Gastroesophageal sphincter (tissue), 4 donors: ENCODE results near the gene MSRB1. TPM values are rescaled to one million over a fixed set of nuclear protein-coding genes. Genes with fewer than 3 reads are reported as not detected.

Source experiments
- ATAC-seq: fragments of 150-250 bp; one replicate; pipeline ENCODE4 v1.9.1; 2016; ENCODE audit warnings: mild to moderate bottlenecking, moderate library complexity
- H3K27ac ChIP-seq, 4 donors: fragments of 200-600 bp; sonication (generic) in 3 of 4; 1 replicate in 3 of 4; 2 replicates in 1 of 4; pipeline ENCODE4 v1.5.1; 2016 to 2019
- H3K27me3 ChIP-seq: fragments of 200-600 bp; sonication (generic); one replicate; pipeline ENCODE4 v1.5.1; 2019
- H3K36me3 ChIP-seq, 2 donors: fragments of 200-600 bp; sonication (generic); one replicate each; pipeline ENCODE4 v1.5.1; 2019; ENCODE audit warnings: control low read depth in 1 of 2
- H3K4me1 ChIP-seq, 3 donors: fragments of 200-600 bp; sonication (generic); 1 replicate in 2 of 3; 2 replicates in 1 of 3; pipeline ENCODE4 v1.5.1; 2016 to 2019; ENCODE audit warnings: control low read depth in 2 of 3
- H3K4me3 ChIP-seq, 2 donors: fragments of 200-600 bp; sonication (generic); one replicate each; pipeline ENCODE4 v1.5.1; 2019; ENCODE audit warnings: mild to moderate bottlenecking in 1 of 2, moderate library complexity in 1 of 2
- H3K9me3 ChIP-seq, 3 donors: fragments of 200-600 bp; sonication (generic); one replicate each; pipeline ENCODE4 v1.5.1; 2017 to 2019; ENCODE audit warnings: control low read depth in 2 of 3
- CTCF ChIP-seq, 4 experiments: fragments of 200-600 bp in 2 of 4; fragments of 450-650 bp in 2 of 4; sonication (generic) in 1 of 4; IDR thresholded peaks; one replicate each; pipeline ENCODE4 v1.5.1; 2017 to 2019; ENCODE audit warnings: antibody characterized with exemption in 4 of 4, mild to moderate bottlenecking in 2 of 4, moderate library complexity in 2 of 4
- EP300 ChIP-seq: sonication (generic); formaldehyde crosslinking; IDR thresholded peaks from one replicate; pipeline ENCODE4 v1.6.1; 2017; ENCODE audit warnings: antibody characterized with exemption, mild to moderate bottlenecking
- POLR2A ChIP-seq, 2 donors: fragments of 450-650 bp; IDR thresholded peaks; one replicate each; pipeline ENCODE4 v1.6.1; 2017; ENCODE audit warnings: antibody characterized with exemption in 2 of 2, mild to moderate bottlenecking in 2 of 2, moderate library complexity in 1 of 2
- POLR2AphosphoS5 ChIP-seq: sonication (generic); formaldehyde crosslinking; IDR thresholded peaks from one replicate; pipeline ENCODE4 v1.6.1; 2017; ENCODE audit warnings: antibody characterized with exemption
- WGBS, 2 donors: methylation state at CpG; one replicate each; pipeline ENCODE4 v1.1.5; 2018; ENCODE audit warnings: low coverage in 1 of 2; 5-methylcytosine and 5-hydroxymethylcytosine counted together
- total RNA-seq, 4 donors: library from RNA; depleted of rRNA; stranded (reverse); fragments of >200 nt; gene quantifications; one replicate each; pipeline ENCODE4 v1.1.0, GENCODE V29; 2016

Gene MSRB1
- total RNA-seq, 4 donors from 2014 or later: 23.8 to 53.7 (median 44.8) TPM

GRCh38 chr16:1936945-1937479, 6.0 kb downstream of the MSRB1 start:
- Histone ChIP-seq H3K9me3 (no peaks in the 10 kb centered on the region), H3K4me3 (no peak overlapping the region), H3K36me3 (peaks cover 0 to 49% of the 10 kb centered on the region in 2 donors), H3K27ac (no peak overlapping the region), H3K4me1 (peaks cover 2 to 19% (median 5%) of the 10 kb centered on the region in 3 donors), H3K27me3 (peaks cover 15% of the 10 kb centered on the region)
- 90 to 91% methylated on average over 3 to 10 of the region's 11 CpGs for WGBS, 2 donors
- TF ChIP-seq EP300 (no peak), POLR2A (IDR thresholded peaks at IDR 0.05) (no peak), CTCF (IDR thresholded peaks at IDR 0.05) (no peak), POLR2AphosphoS5 (no peak)
- no peak for ATAC-seq

GRCh38 chr16:1933097-1933661, 9.8 kb downstream of the MSRB1 start:
- H3K9me3 ChIP-seq: no peaks in the 10 kb centered on the region
- WGBS, 2 donors: no CpG with 5 or more reads among the region's 23 CpGs
- no peak overlapping the region for H3K4me3 ChIP-seq
- H3K36me3 ChIP-seq: peaks cover 0 to 17% of the 10 kb centered on the region in 2 donors
- TF ChIP-seq EP300 (no peak), POLR2A (IDR thresholded peaks at IDR 0.05) (no peak)
- H3K4me1 ChIP-seq: peaks cover 0 to 16% (median 7%) of the 10 kb centered on the region in 3 donors
- no peak for ATAC-seq
- H3K27ac ChIP-seq: no peak overlapping the region
- H3K27me3 ChIP-seq: peaks cover 24% of the 10 kb centered on the region

GRCh38 chr16:1932050-1933028, 10.7 kb downstream of the MSRB1 start:
- no peak overlapping the region for H3K4me3 ChIP-seq
- peaks cover 0 to 8% of the 10 kb centered on the region in 2 donors for H3K36me3 ChIP-seq
- no peak overlapping the region for H3K27ac ChIP-seq
- peaks cover 24% of the 10 kb centered on the region for H3K27me3 ChIP-seq
- peaks cover 0 to 16% (median 7%) of the 10 kb centered on the region in 3 donors for H3K4me1 ChIP-seq
- no peak for ATAC-seq
- no peak for TF ChIP-seq POLR2AphosphoS5
- no peak for TF ChIP-seq CTCF (IDR thresholded peaks at IDR 0.05)
- TF ChIP-seq EP300: no peak
- no peak for TF ChIP-seq POLR2A (IDR thresholded peaks at IDR 0.05)
- H3K9me3 ChIP-seq: no peaks in the 10 kb centered on the region
- WGBS, 2 donors: no CpG with 5 or more reads among the region's 19 CpGs

GRCh38 chr16:1930338-1930720, 12.7 kb downstream of the MSRB1 start:
- H3K9me3 ChIP-seq: no peaks in the 10 kb centered on the region
- no peak overlapping the region for H3K4me3 ChIP-seq
- H3K27me3 ChIP-seq: peaks cover 28% of the 10 kb centered on the region
- H3K27ac ChIP-seq: no peak overlapping the region
- H3K4me1 ChIP-seq: peaks cover 0 to 16% (median 7%) of the 10 kb centered on the region in 3 donors
- 67 to 84% methylated on average over 4 to 6 of the region's 10 CpGs for WGBS, 2 donors
- no peak for TF ChIP-seq CTCF (IDR thresholded peaks at IDR 0.05)
- TF ChIP-seq POLR2A (IDR thresholded peaks at IDR 0.05): no peak
- no peak for TF ChIP-seq EP300
- TF ChIP-seq POLR2AphosphoS5: no peak
- H3K36me3 ChIP-seq: no peaks in the 10 kb centered on the region
- no peak for ATAC-seq

DNA sequence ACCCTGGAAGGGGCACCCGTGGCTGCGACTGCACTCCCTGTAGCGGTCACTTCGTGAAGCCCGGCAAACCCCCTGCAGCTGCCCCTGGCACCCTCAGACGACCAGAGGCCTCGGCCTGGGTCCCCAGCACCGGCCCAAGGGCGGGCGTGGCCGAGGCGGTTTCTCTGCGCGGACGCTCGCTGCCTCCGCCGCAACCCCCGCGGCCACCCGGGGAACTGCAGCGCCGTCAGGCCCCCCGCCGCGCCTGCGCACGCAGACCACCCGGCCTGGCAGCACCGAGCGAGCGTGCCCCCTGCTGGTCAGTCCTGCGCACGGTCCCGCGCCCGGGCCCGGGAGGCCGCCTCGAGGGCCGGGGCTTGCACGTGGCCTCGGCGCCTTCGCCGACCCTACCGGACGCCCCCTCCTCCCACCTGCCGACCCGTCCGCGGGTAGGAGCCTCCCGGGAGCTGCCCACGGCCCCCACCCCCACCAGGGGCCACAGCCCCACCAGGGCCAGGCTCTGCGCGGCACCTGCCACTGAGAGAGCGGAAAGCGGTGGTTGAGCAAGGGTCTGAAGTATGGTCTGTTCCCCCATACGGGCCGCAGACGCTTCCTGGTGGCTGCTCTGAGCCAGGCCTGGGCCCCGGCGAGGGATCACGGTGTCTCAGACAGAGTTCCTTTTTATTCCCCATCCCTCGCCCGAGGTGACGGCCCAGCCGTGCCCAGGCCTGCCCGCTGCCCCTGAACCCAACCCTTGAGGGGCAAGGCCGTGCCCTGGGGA, 13.2 kb downstream of the MSRB1 start:
- Histone ChIP-seq H3K27ac (peak overlapping the region; percentile 51 to 89 (median 84)), H3K36me3 (no peaks in the 10 kb centered on the region), H3K27me3 (peaks cover 32% of the 10 kb centered on the region), H3K9me3 (no peaks in the 10 kb centered on the region), H3K4me3 (peak overlapping the region; percentile 56 to 71), H3K4me1 (peaks cover 0 to 16% (median 7%) of the 10 kb centered on the region in 3 donors)
- WGBS, 2 donors: 2% methylated on average over 9 of the region's 70 CpGs; no CpG with 5 or more reads in 1 of the 2 donors
- ATAC-seq: peak; percentile 94
- TF ChIP-seq POLR2AphosphoS5 (no peak), CTCF (IDR thresholded peaks at IDR 0.05) (peak in 3 of 4 experiments; percentile 100)
